ENCODE data around the gene CATSPERB. TPM values are rescaled to one million over a fixed set of nuclear protein-coding genes. Genes with fewer than 3 reads are reported as not detected.

CATSPERB gene
- polyA plus RNA-seq, 1 donor (not counting 4 experiments of a cell fraction or from before 2014, with no cell fraction given): 1.1 TPM

DNA sequence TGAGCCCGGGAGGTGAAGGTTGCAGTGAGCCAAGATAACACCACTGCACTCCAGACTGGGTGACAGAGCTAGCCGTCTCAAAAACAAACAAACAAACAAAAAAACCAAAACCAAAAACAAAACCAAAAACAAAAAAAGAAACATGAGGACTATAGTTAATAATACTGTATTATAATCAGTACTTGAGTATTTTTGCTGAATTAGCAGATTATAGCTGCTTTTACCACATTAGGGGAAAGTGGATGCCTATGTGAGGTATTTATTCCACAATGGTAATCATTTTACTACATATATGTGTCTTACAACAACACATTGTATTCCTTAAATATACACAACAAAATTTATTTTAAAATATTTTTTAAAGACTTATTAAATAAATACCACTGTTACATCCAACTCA, 120.4 kb downstream of the CATSPERB start:
- H2AFZ ChIP-seq (ENCODE audit: control insufficient read depth, low read length): no peak overlapping the region
- FAIRE-seq (no peak), DNase-seq (ENCODE audit: low read depth, low spot score) (no peak)
- H3K27ac ChIP-seq (ENCODE audit: control insufficient read depth, insufficient read depth, low read length): no peak overlapping the region
- no peaks in the 10 kb centered on the region for H3K27me3 ChIP-seq (ENCODE audit: control insufficient read depth, extremely low read depth, insufficient read depth, low read length)
- dilution Hi-C loops (cut with MboI; ENCODE audit: extremely low pct_ligation_motif_present, low sequenced_read_pairs): no loop called here
- no peak overlapping the region for H3K4me2 ChIP-seq (ENCODE audit: control insufficient read depth, extremely low read depth, insufficient read depth, low read depth, low read length)
- no peaks in the 10 kb centered on the region for H3K9me3 ChIP-seq (ENCODE audit: control insufficient read depth, low read depth, low read length)
- H3K4me3 ChIP-seq (ENCODE audit: control insufficient read depth in 2 of 3, extremely low read depth in 1 of 3, insufficient read depth in 2 of 3, low read depth in 1 of 3, low read length in 3 of 3): no peak overlapping the region
- no peaks in the 10 kb centered on the region for H4K20me1 ChIP-seq (ENCODE audit: control insufficient read depth, extremely low read depth, insufficient read depth, low read length)
- H3K4me1 ChIP-seq (ENCODE audit: control insufficient read depth, extremely low read depth, insufficient read depth, low read length): peaks cover 5% of the 10 kb centered on the region
- no peaks in the 10 kb centered on the region for H3K9me1 ChIP-seq (ENCODE audit: control insufficient read depth, extremely low read depth, insufficient read depth, low read length)
- TF ChIP-seq, protein P1, sequence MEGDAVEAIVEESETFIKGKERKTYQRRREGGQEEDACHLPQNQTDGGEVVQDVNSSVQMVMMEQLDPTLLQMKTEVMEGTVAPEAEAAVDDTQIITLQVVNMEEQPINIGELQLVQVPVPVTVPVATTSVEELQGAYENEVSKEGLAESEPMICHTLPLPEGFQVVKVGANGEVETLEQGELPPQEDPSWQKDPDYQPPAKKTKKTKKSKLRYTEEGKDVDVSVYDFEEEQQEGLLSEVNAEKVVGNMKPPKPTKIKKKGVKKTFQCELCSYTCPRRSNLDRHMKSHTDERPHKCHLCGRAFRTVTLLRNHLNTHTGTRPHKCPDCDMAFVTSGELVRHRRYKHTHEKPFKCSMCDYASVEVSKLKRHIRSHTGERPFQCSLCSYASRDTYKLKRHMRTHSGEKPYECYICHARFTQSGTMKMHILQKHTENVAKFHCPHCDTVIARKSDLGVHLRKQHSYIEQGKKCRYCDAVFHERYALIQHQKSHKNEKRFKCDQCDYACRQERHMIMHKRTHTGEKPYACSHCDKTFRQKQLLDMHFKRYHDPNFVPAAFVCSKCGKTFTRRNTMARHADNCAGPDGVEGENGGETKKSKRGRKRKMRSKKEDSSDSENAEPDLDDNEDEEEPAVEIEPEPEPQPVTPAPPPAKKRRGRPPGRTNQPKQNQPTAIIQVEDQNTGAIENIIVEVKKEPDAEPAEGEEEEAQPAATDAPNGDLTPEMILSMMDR (optimal IDR thresholded peaks at IDR 0.05 in 1 of 3, IDR thresholded peaks at IDR 0.05 in 1 of 3, conservative IDR thresholded peaks at IDR 0.05 in 1 of 3; ENCODE audit: extremely low read depth in 1 of 3, insufficient read depth in 2 of 3, low read length in 3 of 3): no peak
- TF ChIP-seq EZH2 (IDR thresholded peaks at IDR 0.05; ENCODE audit: low read length): no peak
- H3K36me3 ChIP-seq (ENCODE audit: control insufficient read depth in 2 of 2, extremely low read depth in 1 of 2, insufficient read depth in 2 of 2, low read length in 2 of 2): no peaks in the 10 kb centered on the region
- no peaks in the 10 kb centered on the region for H3K79me2 ChIP-seq (ENCODE audit: control insufficient read depth, insufficient read depth, low read length)
- H3K9ac ChIP-seq (ENCODE audit: control insufficient read depth, extremely low read depth, insufficient read depth, low read length): no peak overlapping the region

DNA sequence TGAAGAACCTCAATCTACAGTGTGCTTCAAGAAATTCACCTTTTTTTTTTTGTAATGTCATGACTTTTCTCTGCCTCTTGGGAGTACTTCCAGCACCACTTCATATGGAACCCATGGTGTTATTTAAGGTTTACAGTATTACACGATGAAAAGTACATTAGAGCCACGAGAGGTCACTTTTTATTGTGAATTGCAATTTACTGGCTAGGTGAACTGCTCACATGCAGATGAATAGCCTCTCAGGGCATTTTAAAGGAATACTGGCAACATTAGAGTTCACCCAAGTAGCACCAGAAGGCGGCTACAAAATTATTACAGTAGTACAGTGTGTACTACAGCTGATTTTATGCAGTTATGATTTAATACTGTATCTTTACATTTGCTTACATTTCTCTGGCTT, 122.7 kb downstream of the CATSPERB start:
- Histone ChIP-seq H3K36me3 (ENCODE audit: control insufficient read depth in 2 of 2, extremely low read depth in 1 of 2, insufficient read depth in 2 of 2, low read length in 2 of 2) (no peaks in the 10 kb centered on the region), H3K9ac (ENCODE audit: control insufficient read depth, extremely low read depth, insufficient read depth, low read length) (no peak overlapping the region), H3K9me1 (ENCODE audit: control insufficient read depth, extremely low read depth, insufficient read depth, low read length) (no peaks in the 10 kb centered on the region), H3K4me1 (ENCODE audit: control insufficient read depth, extremely low read depth, insufficient read depth, low read length) (peaks cover 5% of the 10 kb centered on the region), H2AFZ (ENCODE audit: control insufficient read depth, low read length) (no peak overlapping the region), H3K79me2 (ENCODE audit: control insufficient read depth, insufficient read depth, low read length) (no peaks in the 10 kb centered on the region), H3K9me3 (ENCODE audit: control insufficient read depth, low read depth, low read length) (no peaks in the 10 kb centered on the region), H4K20me1 (ENCODE audit: control insufficient read depth, extremely low read depth, insufficient read depth, low read length) (no peaks in the 10 kb centered on the region), H3K4me2 (ENCODE audit: control insufficient read depth, extremely low read depth, insufficient read depth, low read depth, low read length) (no peak overlapping the region), H3K4me3 (ENCODE audit: control insufficient read depth in 2 of 3, extremely low read depth in 1 of 3, insufficient read depth in 2 of 3, low read depth in 1 of 3, low read length in 3 of 3) (no peak overlapping the region), H3K27ac (ENCODE audit: control insufficient read depth, insufficient read depth, low read length) (no peak overlapping the region), H3K27me3 (ENCODE audit: control insufficient read depth, extremely low read depth, insufficient read depth, low read length) (no peaks in the 10 kb centered on the region)
- TF ChIP-seq, protein P1 (optimal IDR thresholded peaks at IDR 0.05 in 1 of 3, IDR thresholded peaks at IDR 0.05 in 1 of 3, conservative IDR thresholded peaks at IDR 0.05 in 1 of 3; ENCODE audit: extremely low read depth in 1 of 3, insufficient read depth in 2 of 3, low read length in 3 of 3): no peak
- no peak for TF ChIP-seq EZH2 (IDR thresholded peaks at IDR 0.05; ENCODE audit: low read length)
- FAIRE-seq (no peak), DNase-seq (ENCODE audit: low read depth, low spot score) (no peak)
- dilution Hi-C loops (cut with MboI; ENCODE audit: extremely low pct_ligation_motif_present, low sequenced_read_pairs): no loop called here

Data from keratinocyte (primary cell).